Retinal pigment epithelial cell (primary cell): ENCODE measurements around the gene OGFR.

Experiments used
- DNase-seq: peaks from one replicate; pipeline ENCODE4 v3.0.0-alpha.2; 2010; ENCODE audit warnings: low read depth
- H3K4me3 ChIP-seq: 2 replicates; pipeline ENCODE4 v1.5.1; 2011; ENCODE audit warnings: mild to moderate bottlenecking, low read length, control low read depth, moderate library complexity
- TF ChIP-seq, protein P1 (sequence below): conservative IDR thresholded peaks from 2 replicates; pipeline ENCODE4 v1.5.1; 2011; ENCODE audit warnings: low read depth, low read length, control low read depth, inconsistent platforms

The OGFR gene

GRCh38 chr20:62760856-62761758, 43.5 kb upstream of the OGFR start:
- TF ChIP-seq, protein P1, sequence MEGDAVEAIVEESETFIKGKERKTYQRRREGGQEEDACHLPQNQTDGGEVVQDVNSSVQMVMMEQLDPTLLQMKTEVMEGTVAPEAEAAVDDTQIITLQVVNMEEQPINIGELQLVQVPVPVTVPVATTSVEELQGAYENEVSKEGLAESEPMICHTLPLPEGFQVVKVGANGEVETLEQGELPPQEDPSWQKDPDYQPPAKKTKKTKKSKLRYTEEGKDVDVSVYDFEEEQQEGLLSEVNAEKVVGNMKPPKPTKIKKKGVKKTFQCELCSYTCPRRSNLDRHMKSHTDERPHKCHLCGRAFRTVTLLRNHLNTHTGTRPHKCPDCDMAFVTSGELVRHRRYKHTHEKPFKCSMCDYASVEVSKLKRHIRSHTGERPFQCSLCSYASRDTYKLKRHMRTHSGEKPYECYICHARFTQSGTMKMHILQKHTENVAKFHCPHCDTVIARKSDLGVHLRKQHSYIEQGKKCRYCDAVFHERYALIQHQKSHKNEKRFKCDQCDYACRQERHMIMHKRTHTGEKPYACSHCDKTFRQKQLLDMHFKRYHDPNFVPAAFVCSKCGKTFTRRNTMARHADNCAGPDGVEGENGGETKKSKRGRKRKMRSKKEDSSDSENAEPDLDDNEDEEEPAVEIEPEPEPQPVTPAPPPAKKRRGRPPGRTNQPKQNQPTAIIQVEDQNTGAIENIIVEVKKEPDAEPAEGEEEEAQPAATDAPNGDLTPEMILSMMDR, result no peak
- DNase-seq, result no peak
- H3K4me3 ChIP-seq, result no peak overlapping the region

- no peak overlapping the region for H3K4me3 ChIP-seq
- TF ChIP-seq, protein P1, result no peak
- DNase-seq, result no peak
Observed at GRCh38 chr20:62761759-62762131, 42.9 kb upstream of the OGFR start.

- H3K4me3 ChIP-seq, result no peak overlapping the region
- DNase-seq, result no peak
- TF ChIP-seq, protein P1, result no peak
Observed at GRCh38 chr20:62762376-62762775, 42.3 kb upstream of the OGFR start.

GRCh38 chr20:62762801-62763368, 41.8 kb upstream of the OGFR start:
- no peak for DNase-seq
- TF ChIP-seq, protein P1, result no peak
- no peak overlapping the region for H3K4me3 ChIP-seq

- TF ChIP-seq, protein P1, result no peak
- H3K4me3 ChIP-seq, result no peak overlapping the region
- DNase-seq, result no peak
Observed at GRCh38 chr20:62763404-62763803, 41.2 kb upstream of the OGFR start.

GRCh38 chr20:62764156-62764935, 40.3 kb upstream of the OGFR start:
- no peak for DNase-seq
- no peak overlapping the region for H3K4me3 ChIP-seq
- TF ChIP-seq, protein P1, result no peak
